Glutamatergic neuron (in vitro differentiated cells): ENCODE results near the gene ATP6V0C. TPM values are rescaled to one million over a fixed set of nuclear protein-coding genes. Genes with fewer than 3 reads are reported as not detected.
"Not testable (repeated sequence)": the region's sequence is repeated elsewhere in the genome, so short reads cannot be mapped to it uniquely, and the experiment has no call there.

Source experiments
- DNase-seq: peaks from one replicate; pipeline ENCODE4 v3.0.0; 2022
- H3K27ac Mint-ChIP-seq: one replicate; pipeline ENCODE4 v1.8.0; 2020; ENCODE audit warnings: mild to moderate bottlenecking, mixed read lengths, inconsistent platforms; ENCODE audit not compliant: unreplicated experiment
- H3K27me3 Mint-ChIP-seq: one replicate; pipeline ENCODE4 v1.8.0; 2020; ENCODE audit warnings: mild to moderate bottlenecking, moderate library complexity, mixed read lengths, inconsistent platforms; ENCODE audit not compliant: unreplicated experiment
- H3K36me3 Mint-ChIP-seq: one replicate; pipeline ENCODE4 v1.8.0; 2020; ENCODE audit warnings: mild to moderate bottlenecking, mixed read lengths, inconsistent platforms; ENCODE audit not compliant: unreplicated experiment
- H3K4me1 Mint-ChIP-seq: one replicate; pipeline ENCODE4 v1.8.0; 2020; ENCODE audit warnings: mild to moderate bottlenecking, low read depth, mixed read lengths, inconsistent platforms; ENCODE audit not compliant: unreplicated experiment
- H3K4me3 Mint-ChIP-seq: one replicate; pipeline ENCODE4 v1.8.0; 2020; ENCODE audit warnings: mild to moderate bottlenecking, mixed read lengths, inconsistent platforms; ENCODE audit not compliant: unreplicated experiment
- H3K9me3 Mint-ChIP-seq: one replicate; pipeline ENCODE4 v1.8.0; 2020; ENCODE audit warnings: mild to moderate bottlenecking, moderate library complexity, mixed read lengths, inconsistent platforms; ENCODE audit not compliant: unreplicated experiment
- total RNA-seq: library from RNA; stranded (reverse); fragmentation: NEBNext Ultra II Directional; extraction: Animal tissue kit (Norgen Biotek cat#: 25700); gene quantifications from one replicate; pipeline ENCODE4 v1.2.1, GENCODE V29; 2021; ENCODE audit not compliant: unreplicated experiment
- TF ChIP-seq, protein P1 (sequence below): fragments of 200-600 bp; sonication (generic); IDR thresholded peaks from one replicate; pipeline ENCODE4 v1.5.0; 2021; ENCODE audit not compliant: partially characterized antibody, unreplicated experiment

Gene ATP6V0C
- total RNA-seq, 1 donor from 2014 or later, result 274 TPM

DNA sequence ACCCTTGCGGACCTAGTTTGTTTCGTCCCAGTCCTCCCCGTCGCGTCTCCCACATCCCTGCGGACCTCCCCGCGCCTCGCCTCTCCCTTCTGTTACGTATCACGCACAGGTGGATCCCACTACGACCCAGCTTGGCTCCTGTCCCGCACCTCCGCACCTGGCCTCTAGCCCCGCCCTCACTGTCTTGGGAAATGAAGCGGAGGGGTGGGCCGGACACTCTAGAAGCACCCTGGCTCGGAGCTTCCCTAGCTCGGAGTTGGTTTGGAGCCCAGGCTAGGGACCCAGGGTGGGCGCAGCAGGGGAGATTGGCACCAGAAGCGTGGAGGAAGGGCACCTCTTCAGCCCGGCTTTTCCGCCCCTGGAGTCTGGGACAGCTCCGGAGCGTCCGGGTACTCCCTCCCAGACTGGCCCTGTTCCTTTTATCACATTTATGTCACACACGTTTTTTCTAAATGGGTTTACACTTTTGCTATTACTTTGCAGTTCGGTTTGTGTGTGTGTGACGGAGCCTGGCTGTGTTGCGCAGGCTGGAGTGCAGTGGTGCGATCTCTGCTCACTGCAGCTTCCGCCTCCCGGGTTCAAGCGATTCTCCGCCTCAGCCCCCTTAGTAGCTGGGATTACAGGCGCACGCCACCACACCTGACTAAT is 18.9 kb downstream of the ATP6V0C start:
- Mint-ChIP-seq H3K4me3 (peak overlapping the region; percentile 93), H3K27ac (peak overlapping the region; percentile 83), H3K9me3 (peaks cover 11% of the 10 kb centered on the region), H3K4me1 (peaks cover 5% of the 10 kb centered on the region), H3K27me3 (peaks cover 17% of the 10 kb centered on the region), H3K36me3 (no peaks in the 10 kb centered on the region)
- TF ChIP-seq, protein P1, sequence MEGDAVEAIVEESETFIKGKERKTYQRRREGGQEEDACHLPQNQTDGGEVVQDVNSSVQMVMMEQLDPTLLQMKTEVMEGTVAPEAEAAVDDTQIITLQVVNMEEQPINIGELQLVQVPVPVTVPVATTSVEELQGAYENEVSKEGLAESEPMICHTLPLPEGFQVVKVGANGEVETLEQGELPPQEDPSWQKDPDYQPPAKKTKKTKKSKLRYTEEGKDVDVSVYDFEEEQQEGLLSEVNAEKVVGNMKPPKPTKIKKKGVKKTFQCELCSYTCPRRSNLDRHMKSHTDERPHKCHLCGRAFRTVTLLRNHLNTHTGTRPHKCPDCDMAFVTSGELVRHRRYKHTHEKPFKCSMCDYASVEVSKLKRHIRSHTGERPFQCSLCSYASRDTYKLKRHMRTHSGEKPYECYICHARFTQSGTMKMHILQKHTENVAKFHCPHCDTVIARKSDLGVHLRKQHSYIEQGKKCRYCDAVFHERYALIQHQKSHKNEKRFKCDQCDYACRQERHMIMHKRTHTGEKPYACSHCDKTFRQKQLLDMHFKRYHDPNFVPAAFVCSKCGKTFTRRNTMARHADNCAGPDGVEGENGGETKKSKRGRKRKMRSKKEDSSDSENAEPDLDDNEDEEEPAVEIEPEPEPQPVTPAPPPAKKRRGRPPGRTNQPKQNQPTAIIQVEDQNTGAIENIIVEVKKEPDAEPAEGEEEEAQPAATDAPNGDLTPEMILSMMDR, result no peak
- no peak for DNase-seq

DNA sequence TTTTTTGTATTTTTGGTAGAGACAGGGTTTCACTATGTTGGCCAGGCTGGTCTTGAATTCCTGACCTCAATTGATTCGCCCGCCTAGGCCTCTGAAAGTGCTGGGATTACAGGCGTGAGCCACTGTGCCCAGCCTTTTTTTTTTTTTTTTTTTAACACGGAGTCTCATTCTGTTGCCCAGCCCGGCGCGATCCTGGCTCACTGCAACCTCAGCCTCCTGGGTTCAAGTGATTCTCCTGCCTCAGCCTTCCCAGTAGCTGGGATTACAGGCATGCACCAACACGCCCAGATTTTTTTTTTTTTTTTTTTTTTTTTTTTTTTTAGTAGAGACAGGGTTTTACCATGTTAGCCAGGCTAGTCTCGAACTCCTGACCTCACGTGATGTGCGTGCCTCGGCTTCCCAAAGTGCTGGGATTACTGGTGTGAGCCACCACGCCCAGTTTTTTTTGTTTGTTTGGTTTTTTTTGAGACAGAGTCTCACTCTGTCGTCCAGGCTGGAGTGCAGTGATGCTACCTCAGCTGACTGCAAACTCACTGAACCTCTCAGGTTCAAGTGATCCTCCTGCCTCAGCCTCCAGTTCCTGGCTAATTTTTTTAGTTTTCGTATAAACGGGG is 19.5 kb downstream of the ATP6V0C start:
- Mint-ChIP-seq H3K4me3 (peak overlapping the region; percentile 93), H3K9me3 (peaks cover 11% of the 10 kb centered on the region), H3K27me3 (peaks cover 17% of the 10 kb centered on the region), H3K27ac (peak overlapping the region; percentile 83)
- H3K4me1 Mint-ChIP-seq, DNase-seq, H3K36me3 Mint-ChIP-seq: not testable (repeated sequence)

DNA sequence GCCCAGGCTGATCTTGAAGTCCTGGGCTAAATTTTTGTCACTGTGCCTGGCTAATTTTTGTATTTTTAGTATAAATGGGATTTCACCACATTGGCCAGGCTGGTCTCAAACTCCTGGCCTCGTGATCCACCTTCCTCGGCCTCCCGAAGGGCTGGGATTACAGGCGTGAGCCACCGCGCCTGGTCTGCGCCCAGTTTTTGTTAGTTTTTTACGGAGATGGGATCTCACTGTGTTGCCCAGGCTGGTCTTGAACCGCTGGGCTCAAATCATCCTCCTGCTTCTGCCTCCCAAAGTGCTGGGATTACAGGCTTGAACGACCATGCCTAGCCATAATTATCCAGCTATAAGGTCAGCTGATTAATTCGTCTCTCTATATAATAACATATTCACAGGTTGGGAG is 20.2 kb downstream of the ATP6V0C start:
- Mint-ChIP-seq H3K27ac (no peak overlapping the region), H3K27me3 (peaks cover 19% of the 10 kb centered on the region), H3K36me3 (no peaks in the 10 kb centered on the region), H3K4me3 (peak overlapping the region; percentile 67), H3K4me1 (peaks cover 8% of the 10 kb centered on the region), H3K9me3 (peaks cover 14% of the 10 kb centered on the region)
- TF ChIP-seq, protein P1, result no peak
- DNase-seq, result no peak

DNA sequence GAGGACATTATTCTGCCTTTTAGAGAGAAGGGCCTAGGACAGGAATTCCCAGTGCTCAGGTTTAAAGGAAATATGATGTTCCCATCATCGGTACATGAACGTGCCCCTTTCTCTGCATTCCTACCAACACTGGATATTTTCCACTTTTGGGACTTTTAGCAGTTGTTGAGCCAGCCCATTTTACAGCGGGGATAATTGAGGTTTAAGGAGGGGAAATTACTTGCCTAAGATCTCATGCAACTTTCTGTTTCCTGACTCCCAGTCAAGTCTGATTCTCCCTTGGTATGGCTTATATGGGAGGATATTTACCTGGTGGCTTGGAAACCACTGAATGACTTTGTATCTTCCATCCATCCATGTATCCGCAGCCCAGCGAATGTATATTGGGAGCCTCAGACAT is 20.6 kb downstream of the ATP6V0C start:
- not testable (repeated sequence) for H3K36me3 Mint-ChIP-seq, DNase-seq, H3K27ac Mint-ChIP-seq
- peaks cover 16% of the 10 kb centered on the region for H3K9me3 Mint-ChIP-seq
- peak overlapping the region; percentile 67 for H3K4me3 Mint-ChIP-seq
- peaks cover 11% of the 10 kb centered on the region for H3K4me1 Mint-ChIP-seq
- H3K27me3 Mint-ChIP-seq, result peaks cover 19% of the 10 kb centered on the region

DNA sequence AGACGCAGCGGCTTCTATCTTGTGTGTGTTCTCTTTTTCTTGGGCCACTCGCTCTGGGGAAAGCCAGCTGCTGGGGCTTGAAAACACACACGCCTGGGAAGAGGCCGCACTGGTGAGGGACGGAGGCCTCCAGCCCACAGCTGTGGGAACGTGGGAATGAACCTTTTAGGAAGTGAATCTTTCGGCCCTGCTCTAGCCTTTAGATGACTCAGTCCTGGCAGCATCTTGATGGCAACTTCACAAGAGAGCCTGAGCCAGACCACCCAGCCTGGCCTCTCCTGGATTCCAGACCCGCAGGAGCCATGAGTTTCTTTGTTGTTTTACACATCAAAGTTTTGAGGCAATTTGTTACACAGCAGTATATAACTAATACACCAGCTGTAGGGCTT is 21.9 kb downstream of the ATP6V0C start:
- DNase-seq, result no peak
- Mint-ChIP-seq H3K4me1 (peaks cover 17% of the 10 kb centered on the region), H3K27ac (no peak overlapping the region), H3K27me3 (peaks cover 19% of the 10 kb centered on the region), H3K9me3 (peaks cover 24% of the 10 kb centered on the region), H3K36me3 (no peaks in the 10 kb centered on the region), H3K4me3 (no peak overlapping the region)
- TF ChIP-seq, protein P1, result no peak
